Right renal pelvis (tissue), 4 donors: ENCODE results near the gene MRPL23. TPM values are rescaled to one million over a fixed set of nuclear protein-coding genes. Genes with fewer than 3 reads are reported as not detected.

ENCODE experiments used
- DNase-seq, 4 donors: peaks; one replicate each; pipeline ENCODE4 v3.0.0-alpha.2; 2013; ENCODE audit warnings: low read depth in 4 of 4, low spot score in 3 of 4, missing footprints in 1 of 4
- polyA plus RNA-seq, 4 donors: library from polyadenylated mRNA; unstranded; fragments of 120-200 nt; gene quantifications; one replicate each; pipeline ENCODE4 v1.2.1, GENCODE V29; 2013; ENCODE audit not compliant: insufficient read length in 4 of 4

Gene MRPL23
- polyA plus RNA-seq, 4 donors: 49.5 to 76.5 (median 54.2) TPM

DNA sequence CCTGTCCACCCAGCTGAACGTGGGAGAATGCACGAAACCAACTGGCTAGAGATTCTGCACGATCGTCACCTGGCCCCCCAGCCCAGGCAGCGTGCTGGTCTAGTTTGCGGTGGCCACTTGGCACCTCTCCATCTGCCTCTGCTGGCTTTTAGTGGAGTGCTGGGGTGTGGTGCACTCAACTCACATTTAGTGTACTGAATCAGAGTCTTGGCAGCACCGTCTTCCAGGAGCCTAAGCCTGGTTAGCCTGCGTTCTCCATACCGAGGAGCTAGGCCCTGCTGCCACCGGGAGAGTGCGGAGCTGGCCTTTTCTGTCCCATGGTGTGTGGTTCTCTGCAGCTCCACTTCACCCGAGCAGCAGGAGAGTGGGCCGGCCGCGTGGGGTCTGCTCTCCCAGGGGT, 2.8 kb downstream of the MRPL23 start:
- no peak for DNase-seq

DNA sequence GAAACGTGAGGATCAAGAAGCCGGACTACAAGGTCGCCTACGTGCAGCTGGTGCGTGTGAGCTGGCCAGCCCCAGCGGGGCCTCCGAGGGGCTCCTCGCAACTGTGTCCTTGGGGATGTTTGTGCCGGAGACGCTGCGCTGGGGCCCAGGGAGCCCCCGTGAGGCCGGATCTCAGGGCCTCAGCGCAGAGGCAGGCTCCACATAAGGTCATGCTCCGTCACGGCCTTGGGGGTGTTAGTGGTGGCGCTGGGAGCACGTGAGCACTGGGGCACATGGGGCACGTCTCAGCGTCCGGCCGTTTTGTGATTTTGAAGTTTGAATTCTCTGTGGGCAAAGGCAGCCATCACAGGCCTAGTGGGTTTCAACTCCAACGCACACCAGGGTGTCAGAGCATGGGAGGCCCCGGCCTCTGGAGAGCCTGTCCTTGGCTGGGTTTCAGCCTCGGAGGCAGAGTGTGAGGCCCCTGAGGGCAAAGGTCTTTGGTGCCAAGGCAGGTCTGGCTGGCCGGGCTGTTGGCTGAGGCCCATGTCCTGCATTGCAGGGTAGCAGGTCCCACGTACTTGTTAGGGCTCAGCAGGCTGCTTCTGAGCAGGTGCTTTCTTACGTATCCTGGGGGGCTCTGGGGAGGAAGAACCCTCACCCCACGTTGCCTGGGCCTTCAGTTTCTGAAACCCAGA, 5.8 kb downstream of the MRPL23 start:
- no peak for DNase-seq

DNA sequence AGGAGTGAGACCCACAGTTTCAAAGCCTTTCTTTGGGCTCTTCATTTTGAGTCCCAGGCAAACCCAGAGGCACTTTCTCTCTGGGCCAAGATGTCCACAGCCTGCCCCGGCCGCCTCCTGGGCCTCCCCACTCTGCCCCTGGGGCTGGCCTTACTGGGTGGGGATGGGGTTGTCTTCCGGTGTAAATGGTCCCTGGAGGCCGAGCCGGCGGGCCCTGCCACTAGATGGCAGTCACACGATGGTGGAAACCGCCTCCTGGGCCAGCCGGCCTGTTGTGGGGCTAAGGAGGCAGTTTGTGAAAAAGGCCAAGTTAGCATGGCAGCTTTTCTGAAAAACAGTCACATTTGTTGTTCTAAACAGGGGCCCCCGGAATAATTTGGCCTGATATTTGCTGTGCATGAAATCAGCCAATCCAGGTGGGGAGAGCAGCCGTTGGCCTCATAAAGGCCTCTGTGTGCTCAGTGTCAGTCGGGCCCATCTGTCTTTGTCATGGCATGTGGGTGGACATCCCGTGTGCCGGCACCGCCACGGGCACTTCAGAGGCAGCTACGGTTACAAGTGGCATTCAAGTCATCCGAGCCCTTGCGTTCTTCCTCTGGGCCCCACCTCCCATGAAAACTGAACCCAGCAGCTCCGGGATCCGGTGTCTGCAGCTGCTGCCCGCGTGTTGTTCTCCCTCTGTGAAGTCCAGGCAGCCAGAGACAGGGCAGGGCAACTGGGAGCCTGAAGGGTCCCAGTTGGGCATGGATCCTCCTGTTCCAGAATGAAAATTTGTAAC, 6.5 kb downstream of the MRPL23 start:
- no peak for DNase-seq

DNA sequence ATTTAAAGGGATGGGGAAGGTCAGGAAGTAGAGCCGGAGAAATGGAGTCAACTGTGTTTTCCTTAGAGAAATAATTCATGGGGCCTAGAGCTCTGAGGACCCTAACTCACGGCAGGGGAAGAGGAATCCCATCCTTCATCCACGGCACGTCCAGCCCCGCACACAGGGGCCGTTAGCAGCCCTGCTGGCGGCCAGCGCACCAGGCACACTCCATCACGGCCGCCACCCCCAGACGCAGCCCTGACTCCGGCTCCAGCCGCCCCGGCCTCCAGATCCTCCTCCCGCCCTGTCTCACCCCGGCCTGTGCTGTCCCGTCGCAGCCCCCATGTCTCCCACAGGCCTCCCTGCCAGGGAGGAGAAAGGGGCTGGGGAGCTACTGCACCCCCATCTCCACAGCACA, 11.2 kb downstream of the MRPL23 start:
- no peak for DNase-seq

DNA sequence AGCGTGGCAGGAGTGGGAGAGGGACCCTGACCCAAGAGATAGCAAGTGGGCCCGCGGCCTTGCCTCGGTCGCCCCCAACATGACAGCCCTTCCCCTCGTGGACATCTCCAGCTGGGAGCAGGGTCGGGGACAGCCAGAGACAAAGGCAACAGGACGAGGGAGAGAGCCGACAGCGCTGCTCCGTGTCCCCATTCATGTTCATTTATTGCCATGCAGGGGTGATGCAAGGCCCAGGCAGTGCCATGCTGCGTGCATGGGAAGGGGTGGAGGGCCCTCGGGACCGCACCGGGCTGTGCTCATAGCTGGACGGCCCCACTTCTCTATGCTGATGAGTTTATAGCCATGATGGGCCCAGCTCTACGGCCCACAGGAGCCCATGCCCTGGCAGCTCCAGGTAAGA, 12.7 kb downstream of the MRPL23 start:
- DNase-seq: no peak

DNA sequence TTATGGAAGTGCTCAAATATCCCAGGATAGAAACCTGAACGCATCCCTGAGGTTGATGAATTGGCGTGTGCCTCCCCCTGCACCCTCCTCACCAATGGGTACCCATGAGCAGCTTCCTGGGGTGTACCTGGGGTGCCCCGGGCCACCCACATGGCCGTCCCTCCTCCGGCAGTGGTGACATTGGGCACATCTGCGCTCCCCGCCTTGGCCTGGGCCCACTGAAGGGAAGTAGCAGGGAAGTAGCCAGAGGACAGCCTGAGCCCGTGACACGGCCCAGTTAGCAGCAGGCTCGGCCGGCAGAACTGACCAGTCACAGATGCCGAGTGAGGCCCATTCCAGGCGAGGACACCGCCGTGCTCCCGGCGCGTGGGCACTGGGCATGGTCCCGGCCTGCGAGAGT, 16.7 kb downstream of the MRPL23 start:
- no peak for DNase-seq

DNA sequence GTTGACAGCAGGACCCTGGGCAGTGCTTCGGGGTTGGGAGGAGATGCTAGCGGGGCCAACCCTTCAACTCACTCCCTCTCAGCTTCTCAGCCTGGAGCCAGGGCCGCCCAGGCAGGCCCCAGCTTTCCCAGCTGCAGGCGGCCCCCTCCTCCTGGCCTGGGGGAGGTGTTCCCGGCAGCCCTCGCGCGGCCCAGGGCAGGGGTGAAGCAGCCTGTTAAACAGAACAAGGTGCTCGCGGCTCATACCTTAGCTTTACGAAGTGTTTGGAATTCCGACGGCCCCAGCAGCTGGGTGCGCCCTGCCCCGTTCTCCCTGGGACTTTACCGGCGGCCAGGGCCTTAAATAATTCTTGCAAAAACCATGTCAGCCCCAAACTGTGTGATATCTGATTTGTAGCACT, 17.2 kb downstream of the MRPL23 start:
- DNase-seq: no peak

DNA sequence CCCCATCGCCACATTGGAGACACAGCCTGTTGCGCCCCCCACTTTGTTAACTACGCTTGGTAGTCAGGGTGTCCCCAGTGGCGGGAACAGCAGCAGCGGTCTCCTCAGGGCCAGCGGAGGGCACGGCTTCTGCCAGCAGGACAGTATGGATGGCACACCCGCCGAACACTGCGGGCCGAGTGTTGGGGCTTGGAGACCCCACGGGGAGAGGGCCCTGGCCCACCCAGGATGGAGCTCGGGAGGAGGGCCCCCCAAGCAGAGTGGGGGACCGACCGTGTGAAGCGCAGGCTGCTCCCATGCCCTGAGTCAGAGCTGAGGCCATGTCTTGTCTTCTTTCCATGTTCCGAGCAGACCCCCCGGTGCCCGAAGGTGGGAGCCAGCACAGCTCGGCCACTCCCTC, 17.8 kb downstream of the MRPL23 start:
- DNase-seq: no peak

DNA sequence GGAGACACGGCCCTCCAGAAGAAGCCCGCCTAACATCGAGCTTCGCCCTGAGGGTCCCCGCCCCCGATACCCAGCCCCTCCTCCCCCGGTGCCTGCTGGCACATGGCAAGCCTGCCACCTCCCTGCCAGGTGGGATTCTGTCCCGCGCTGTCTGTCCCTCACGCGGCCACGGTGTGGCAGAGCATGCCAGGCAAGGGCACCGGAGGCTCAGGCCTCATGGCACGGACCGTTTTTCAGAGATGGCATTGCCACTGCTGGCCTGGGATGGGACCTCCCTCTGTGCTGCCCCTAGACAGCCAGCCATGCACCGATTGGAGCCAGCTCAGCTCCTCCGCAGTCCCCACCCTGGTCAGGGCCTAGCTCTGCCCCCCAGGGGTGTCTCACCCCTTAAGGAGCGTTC, 19.4 kb downstream of the MRPL23 start:
- no peak for DNase-seq

DNA sequence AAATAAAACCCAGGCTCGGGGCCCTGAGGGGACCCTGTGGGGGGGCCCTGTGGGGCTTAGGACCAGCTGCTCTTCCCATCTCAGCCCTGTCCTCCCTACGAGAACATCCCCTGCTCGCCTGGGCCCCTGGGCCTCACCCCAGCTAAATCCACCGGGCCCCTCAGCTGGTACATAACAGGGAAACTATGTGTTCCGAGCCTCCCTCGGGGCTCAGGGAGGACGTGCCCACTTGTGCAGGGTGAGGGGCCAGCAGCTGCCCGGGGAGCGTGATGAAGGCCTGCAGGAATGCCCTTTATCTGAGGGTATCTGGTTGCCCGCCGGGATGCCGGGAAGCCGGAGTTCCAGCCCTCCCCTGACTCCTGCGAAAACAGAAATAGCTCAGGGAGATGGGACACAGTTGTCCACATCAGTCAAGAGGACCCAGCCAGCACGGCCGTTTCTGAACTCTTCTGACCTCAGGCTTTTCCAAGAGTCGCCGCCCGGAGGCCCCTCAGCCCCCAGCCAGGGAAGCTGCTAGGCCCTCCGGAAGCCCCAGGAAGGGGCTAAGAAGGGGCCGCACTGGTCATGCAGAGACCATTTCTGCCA, 20.6 kb downstream of the MRPL23 start:
- no peak for DNase-seq

DNA sequence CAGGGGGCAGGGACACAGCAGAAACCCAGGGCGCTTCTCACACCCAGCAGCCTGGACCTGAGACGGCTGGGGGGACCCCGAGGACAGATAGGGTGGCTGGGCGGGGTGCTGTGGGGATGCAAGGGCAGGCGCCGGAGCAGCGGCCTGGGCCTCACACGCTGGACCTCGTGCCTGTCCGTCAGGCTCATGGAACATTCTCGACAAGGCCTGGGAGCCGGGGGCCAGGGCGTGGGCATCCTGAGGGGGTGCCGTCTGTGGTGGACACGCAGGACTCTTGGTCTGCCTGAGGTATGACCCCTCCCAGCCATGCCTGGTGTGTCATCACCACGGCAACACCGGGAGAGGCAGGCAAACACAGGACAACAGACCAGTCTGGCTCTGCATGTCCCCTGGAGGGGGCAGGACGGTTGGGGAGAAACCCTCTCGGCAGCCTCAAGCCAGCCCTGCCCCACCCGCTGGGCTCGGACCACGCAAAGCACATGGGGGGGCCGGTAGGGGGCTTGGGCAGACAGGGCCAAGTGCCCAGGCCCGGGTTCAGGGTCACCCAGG, 21.4 kb downstream of the MRPL23 start:
- no peak for DNase-seq

DNA sequence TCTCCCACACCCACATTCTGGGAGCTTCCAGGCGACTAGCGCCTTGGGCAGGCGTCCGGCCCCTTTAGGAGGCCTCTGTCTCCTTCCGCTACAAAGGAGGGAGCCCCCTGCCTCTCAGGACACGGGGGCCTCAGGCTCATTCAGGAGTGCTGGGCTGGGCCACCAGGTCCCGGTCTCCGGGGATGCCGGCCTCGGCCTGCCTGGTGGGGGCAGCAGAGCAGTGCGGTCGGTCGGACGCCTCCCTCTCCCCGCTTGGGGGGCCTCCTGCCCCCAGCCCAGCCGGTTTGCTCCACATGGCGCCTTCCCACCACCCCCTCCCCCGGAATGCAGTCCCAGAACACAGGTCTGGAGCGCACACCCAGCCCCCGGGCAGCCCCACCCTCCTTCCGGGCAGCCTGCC, 21.9 kb downstream of the MRPL23 start:
- no peak for DNase-seq

DNA sequence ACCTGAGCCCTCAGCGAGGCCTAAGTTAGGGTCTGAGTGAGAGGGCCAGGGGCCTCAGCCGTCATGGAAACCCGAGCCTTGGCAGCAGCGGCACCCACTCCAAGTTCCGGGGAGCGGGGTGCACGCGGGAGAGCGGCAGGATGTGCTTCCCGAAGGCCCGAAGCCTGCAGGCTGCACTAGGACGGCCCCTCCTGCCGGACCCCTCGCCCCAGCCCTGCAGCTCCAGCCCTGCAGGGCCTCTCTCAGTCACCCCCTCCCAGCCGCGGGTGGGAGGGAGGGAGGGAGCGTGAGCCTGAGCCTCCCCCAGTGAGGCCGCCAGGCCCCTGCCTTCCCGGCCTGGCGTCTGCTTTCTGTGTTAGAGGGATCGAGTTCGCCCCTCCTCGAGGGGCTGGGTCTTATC, 22.6 kb downstream of the MRPL23 start:
- no peak for DNase-seq

DNA sequence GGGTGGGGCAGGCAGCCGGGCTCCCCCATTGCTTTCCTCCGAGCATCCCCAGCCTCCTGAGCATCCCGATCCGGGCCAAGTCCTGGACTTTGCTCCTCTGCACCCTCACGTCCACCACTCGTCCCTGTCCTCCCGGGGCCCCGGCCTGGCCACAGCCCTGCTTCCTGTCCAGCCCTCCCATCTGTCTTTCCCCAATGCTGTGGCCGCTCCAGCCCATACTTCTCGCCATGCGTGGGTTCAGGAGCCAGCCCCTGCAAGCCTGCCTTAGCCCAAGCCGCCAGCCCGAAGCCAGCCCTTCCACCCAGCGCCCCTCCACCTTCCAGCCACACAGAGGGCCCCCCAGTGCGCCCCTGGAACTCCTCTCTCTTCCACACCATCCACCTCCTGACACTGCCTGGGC, 23.8 kb downstream of the MRPL23 start:
- no peak for DNase-seq

DNA sequence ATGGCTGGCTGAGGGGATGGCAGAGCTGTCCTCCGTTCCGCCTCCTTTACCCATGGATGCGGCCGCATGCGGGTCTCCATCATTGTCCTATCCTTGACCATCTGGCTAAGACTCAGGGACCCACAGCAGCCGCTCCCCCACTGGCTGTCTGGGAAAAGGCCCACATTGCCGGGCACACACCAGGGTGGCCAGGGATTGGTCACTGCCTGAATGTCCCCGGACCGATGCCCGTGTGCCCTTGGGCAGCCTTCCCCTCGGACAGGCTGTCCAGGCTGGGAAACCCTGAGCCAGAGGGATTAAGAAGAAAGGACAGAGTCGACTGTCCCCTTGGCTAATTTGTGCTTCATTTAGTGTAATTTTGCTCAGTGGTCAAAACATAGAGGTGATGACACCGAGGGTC, 28.1 kb downstream of the MRPL23 start:
- DNase-seq: no peak

DNA sequence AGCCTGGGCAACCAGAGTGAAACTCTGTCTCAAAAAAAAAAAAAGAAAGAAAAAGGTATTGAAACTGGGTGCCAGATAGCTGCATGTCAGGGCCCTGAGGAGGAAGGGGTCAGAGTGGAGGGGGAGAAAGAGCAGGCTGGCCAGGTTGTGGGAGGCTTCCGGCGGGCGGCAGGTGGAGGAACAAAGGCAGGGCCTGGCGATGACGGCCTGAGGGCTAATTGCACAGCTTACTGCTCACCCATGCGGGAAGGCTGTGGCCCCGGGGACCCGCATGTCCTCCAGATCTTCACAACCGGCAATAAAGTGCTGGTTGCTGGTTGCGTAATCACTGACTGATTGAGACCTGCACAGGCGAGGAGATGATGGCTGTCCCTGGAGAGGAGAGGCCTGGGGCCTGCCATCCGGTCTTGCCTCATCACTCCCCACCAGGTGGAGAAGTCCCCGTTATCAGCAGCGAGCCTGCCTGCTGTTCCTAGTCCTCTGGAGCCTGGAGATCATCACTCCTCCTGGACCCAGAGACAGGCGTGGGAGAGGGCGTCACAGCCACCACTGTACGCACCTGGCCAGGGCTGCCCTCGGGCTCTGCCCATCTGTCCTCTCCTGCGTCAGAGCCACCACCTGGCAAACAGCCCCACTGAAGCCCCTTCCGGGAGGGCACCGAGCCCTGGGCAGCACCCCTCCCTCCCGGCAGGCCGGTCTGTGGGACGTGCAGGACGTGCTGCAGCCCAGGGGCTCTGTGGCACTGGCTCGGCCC, 31.8 kb downstream of the MRPL23 start:
- no peak for DNase-seq

DNA sequence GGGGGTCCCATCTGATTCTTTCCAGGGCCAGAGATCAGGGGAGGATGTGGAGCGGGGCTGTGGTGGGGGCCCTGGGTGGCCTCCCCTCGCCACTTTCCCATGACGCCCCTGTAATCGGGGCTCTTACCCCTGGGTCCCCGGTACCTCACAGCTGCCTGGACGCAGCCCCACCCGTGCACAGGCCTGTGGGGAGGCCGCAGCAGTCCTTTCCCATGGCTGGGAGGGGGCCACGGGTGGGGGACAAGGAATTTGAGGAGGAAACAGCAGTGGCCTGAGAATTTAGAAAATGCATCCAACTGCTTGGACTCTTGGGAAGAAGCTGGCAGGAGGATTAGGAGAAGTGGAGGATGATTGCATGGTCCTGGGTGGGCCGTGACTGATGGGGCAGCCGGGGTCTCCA, 32.5 kb downstream of the MRPL23 start:
- no peak for DNase-seq

DNA sequence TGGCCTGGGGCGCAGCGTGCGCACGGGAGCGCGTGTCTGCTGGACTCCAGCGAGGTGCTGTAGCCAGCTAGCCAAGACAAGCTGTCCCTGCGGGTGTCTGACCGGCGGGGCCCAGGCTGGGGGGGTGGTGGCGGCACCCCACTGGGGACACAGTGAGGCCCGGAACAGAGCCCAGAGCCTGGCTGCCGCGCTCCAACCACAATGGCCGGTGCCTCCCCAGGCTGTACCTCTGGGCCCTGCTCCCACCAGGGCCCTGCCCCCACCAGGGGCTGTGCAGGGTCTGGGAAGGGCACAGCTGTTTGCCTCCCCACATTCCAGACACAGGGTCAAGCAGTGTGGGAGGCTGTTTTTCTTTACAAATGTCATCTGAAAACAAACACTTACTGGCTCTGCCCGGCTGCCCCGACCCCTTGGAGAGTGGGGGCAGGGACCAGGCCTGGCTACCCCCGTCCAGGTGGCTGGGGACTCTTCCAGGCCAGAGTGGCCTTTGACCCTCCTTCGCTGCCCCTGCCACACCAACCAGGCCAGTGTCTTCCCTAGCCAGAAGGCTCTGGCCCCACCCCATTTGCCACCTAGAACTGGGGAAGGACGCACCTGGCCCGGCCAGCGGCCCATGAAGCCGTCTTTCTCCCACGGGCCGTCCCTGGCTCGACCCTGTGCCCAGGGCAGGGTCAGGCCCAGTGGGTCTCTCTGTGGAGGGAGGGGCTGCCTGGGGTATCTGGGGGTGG, 35.9 kb downstream of the MRPL23 start:
- DNase-seq: no peak

DNA sequence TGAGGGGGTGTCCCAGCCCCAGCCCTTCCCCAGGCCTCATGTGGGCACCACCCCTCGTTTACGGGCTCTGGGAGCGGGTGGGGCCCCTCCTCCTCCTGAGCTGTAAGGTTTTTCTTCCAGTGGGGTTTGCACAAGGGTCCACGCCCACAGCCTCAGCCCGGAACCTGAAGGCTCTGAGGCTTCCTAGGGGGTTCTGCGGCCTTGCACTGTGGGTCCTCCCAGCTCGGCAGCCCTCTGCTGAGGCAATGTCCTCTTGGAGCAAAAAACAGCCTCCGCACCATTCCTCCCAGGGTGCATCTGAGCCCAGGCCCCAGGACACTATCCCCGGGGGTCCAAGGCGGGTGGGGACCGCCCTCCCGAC, 36.4 kb downstream of the MRPL23 start:
- DNase-seq: no peak

DNA sequence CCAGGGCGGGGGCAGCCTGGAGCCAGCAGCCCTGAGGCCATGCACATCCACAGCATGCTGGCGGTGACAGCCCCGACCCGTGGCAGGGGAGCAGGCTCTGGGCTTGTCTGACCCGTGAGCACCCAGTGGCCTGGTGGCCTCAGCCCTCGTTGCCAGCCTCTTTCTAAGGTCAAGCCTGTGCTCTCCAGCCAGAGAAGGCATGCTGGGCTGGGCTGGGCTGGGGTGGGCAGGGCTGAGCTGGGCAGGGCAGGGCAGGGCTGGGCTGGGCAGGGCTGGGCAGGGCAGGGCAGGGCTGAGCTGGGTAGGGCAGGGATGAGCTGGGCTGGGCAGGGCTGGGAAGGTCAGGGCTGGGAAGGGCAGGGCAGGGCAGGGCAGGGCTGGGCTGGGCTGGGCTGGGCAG, 39.9 kb downstream of the MRPL23 start:
- no peak for DNase-seq

DNA sequence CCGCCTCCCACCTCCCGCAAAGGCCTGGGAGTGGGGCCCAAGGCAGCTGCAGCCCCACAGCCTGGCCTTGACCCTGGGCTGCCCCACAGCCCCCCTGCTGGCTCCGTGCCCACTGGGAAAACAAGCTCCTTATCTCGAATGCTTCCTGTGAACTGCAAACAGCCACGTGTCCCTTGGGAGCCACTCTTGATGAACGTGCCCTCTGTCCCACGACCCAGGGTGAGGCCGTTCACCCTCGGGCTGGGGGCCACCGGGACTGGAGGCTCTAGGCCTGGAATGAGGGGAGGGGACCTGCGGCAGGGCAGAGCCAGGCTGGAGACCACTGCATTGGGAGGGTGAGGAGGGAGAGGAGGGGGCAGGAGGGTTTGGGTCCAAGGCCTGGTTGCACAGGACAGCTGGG, 41.0 kb downstream of the MRPL23 start:
- DNase-seq: no peak
